ENCODE data around the gene SPDYE18. TPM values are rescaled to one million over a fixed set of nuclear protein-coding genes. Genes with fewer than 3 reads are reported as not detected.
A peak's percentile ranks its signal among the peaks of the same experiment; 100 is the strongest.
"Not testable (repeated sequence)": the region's sequence is repeated elsewhere in the genome, so short reads cannot be mapped to it uniquely, and the experiment has no call there.

Gene SPDYE18
- total and polyA plus RNA-seq, 2 of the 13 experiments (the other 11 are each of a cell fraction or from before 2014, with no cell fraction given): 0.29 TPM; not detected in 1

DNA sequence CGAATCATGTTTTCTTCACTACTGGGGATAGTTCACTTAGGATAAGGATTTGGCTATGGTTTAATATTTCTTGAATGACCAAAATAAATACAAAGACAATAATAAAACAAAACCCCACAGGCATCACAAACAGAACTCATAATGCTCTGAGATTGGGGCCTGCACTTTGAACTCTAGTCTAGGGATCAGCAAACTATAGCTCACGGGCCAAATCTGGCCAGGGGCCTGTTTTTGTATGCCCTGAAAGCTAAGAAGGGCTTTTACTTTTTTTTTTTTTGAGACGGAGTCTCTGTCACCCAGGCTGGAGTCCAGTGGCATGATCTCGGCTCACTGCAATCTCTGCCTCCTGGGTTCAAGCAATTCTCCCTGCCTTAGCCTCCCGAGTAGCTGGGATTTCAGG lies 14.7 kb upstream of the SPDYE18 start:
- intact Hi-C loops (cut with micrococcal nuclease; ENCODE audit: unreplicated experiment); H3K4me3 ChIP-seq (replicated peaks in 1 of 3; ENCODE audit: insufficient read depth in 1 of 3, low read depth in 2 of 3, low read length in 3 of 3); in situ Hi-C loops (cut with HindIII; ENCODE audit: extremely low pct_ligation_motif_present, low pct_unique_long_range_greater_than_20kb); POLR2A ChIA-PET; FAIRE-seq; H3K27ac ChIP-seq (ENCODE audit: extremely low read length, insufficient read depth, low read length); BruUV-seq (replicated peaks); DNase-seq (ENCODE audit: low spot score); H3K4me1 ChIP-seq (ENCODE audit: insufficient read depth, low read length); H3K36me3 ChIP-seq (replicated peaks in 1 of 2; ENCODE audit: control insufficient read depth in 1 of 2, insufficient read depth in 2 of 2, low read length in 2 of 2); H2AFZ ChIP-seq (ENCODE audit: low read length); ATAC-seq; CTCF ChIA-PET (ENCODE audit: low intra/inter-chr PET ratio, low total read pairs); H3K79me2 ChIP-seq (ENCODE audit: insufficient read depth, low read length); H3K9ac ChIP-seq (ENCODE audit: insufficient read depth, low read depth, low read length); H3K9me3 ChIP-seq (ENCODE audit: low read length); H3K4me2 ChIP-seq (ENCODE audit: low read depth, low read length); H3K27me3 ChIP-seq (ENCODE audit: control insufficient read depth in 1 of 2, insufficient read depth in 2 of 2, low read length in 2 of 2); H4K20me1 ChIP-seq (ENCODE audit: insufficient read depth, low read length): not testable (repeated sequence)
- WGBS (ENCODE audit: low lambda C conversion rate): 82% methylated on average over 5 of the region's 5 CpGs
- TF ChIP-seq HNF4A (CRISPR knock-in tag; IDR thresholded peaks at IDR 0.05): peak; percentile 16; the same call in 1 of the 2 replicates

DNA sequence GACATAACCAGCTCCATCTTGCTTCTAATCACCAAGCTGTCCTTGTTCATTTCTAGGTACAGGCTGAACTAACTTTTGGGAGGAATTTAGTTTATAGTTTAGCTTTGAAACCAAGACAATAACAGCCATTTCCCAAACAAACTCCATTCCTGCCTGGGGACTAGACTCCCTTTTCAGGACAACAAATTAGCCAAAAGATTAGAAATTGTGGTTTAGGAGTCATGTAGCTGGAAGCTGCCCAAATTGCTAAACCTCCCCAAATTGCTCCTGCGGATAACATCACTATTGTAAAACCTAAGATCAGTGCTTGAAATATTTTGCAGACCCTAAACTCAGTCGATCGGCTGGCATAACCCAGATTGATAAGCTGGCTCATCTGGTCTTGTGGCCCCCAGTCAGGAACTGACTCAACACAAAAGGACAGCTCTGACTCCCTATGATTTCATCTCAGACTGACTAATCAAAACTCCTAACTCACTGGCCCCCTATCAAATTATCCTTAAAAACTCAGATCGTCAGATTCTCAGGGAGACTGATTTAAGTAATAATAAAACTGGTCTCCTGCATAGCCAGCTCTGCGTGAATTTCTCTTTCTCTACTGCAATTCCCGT lies 12.5 kb upstream of the SPDYE18 start:
- H3K36me3 ChIP-seq (replicated peaks in 1 of 2; ENCODE audit: control insufficient read depth in 1 of 2, insufficient read depth in 2 of 2, low read length in 2 of 2); BruUV-seq (replicated peaks); H3K27ac ChIP-seq (ENCODE audit: extremely low read length, insufficient read depth, low read length); H3K9me3 ChIP-seq (ENCODE audit: low read length); H3K4me2 ChIP-seq (ENCODE audit: low read depth, low read length); ATAC-seq; H3K4me1 ChIP-seq (ENCODE audit: insufficient read depth, low read length); H3K9ac ChIP-seq (ENCODE audit: insufficient read depth, low read depth, low read length); H3K27me3 ChIP-seq (ENCODE audit: control insufficient read depth in 1 of 2, insufficient read depth in 2 of 2, low read length in 2 of 2); DNase-seq (ENCODE audit: low spot score); intact Hi-C loops (cut with micrococcal nuclease; ENCODE audit: unreplicated experiment); H3K79me2 ChIP-seq (ENCODE audit: insufficient read depth, low read length); in situ Hi-C loops (cut with HindIII; ENCODE audit: extremely low pct_ligation_motif_present, low pct_unique_long_range_greater_than_20kb); CTCF ChIA-PET (ENCODE audit: low intra/inter-chr PET ratio, low total read pairs); FAIRE-seq; H4K20me1 ChIP-seq (ENCODE audit: insufficient read depth, low read length); H3K4me3 ChIP-seq (replicated peaks in 1 of 3; ENCODE audit: insufficient read depth in 1 of 3, low read depth in 2 of 3, low read length in 3 of 3); POLR2A ChIA-PET; H2AFZ ChIP-seq (ENCODE audit: low read length): not testable (repeated sequence)
- 90% methylated on average over 3 of the region's 6 CpGs for WGBS (ENCODE audit: low lambda C conversion rate)

DNA sequence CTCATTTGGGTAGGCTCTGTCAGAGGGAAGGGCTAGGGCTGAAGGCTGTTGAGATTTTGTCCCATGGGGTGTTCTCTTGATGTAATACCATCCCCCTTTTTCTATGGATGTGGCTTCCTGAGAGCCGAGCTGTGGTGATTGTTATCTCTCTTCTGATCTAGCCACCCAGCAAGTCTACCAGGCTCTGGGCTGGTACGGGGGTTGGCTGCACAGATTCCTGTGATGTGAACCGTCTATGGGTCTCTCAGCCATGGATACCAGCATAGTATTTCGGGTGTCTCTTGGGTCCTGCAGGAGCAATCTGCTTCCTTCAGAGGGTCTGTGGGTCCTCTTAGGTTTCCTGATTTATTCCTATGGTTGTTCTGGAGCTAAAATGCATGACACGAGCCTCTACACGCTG lies 8.8 kb upstream of the SPDYE18 start:
- in situ Hi-C loops (cut with HindIII; ENCODE audit: extremely low pct_ligation_motif_present, low pct_unique_long_range_greater_than_20kb); FAIRE-seq; H3K27me3 ChIP-seq (ENCODE audit: control insufficient read depth in 1 of 2, insufficient read depth in 2 of 2, low read length in 2 of 2); H3K27ac ChIP-seq (ENCODE audit: extremely low read length, insufficient read depth, low read length); H3K4me1 ChIP-seq (ENCODE audit: insufficient read depth, low read length); H3K9me3 ChIP-seq (ENCODE audit: low read length); H3K36me3 ChIP-seq (replicated peaks in 1 of 2; ENCODE audit: control insufficient read depth in 1 of 2, insufficient read depth in 2 of 2, low read length in 2 of 2); CTCF ChIA-PET (ENCODE audit: low intra/inter-chr PET ratio, low total read pairs); POLR2A ChIA-PET; H4K20me1 ChIP-seq (ENCODE audit: insufficient read depth, low read length); H3K4me3 ChIP-seq (replicated peaks in 1 of 3; ENCODE audit: insufficient read depth in 1 of 3, low read depth in 2 of 3, low read length in 3 of 3); BruUV-seq (replicated peaks); H2AFZ ChIP-seq (ENCODE audit: low read length); DNase-seq (ENCODE audit: low spot score); ATAC-seq; H3K79me2 ChIP-seq (ENCODE audit: insufficient read depth, low read length); H3K4me2 ChIP-seq (ENCODE audit: low read depth, low read length); H3K9ac ChIP-seq (ENCODE audit: insufficient read depth, low read depth, low read length); intact Hi-C loops (cut with micrococcal nuclease; ENCODE audit: unreplicated experiment): not testable (repeated sequence)
- WGBS (ENCODE audit: low lambda C conversion rate): 92% methylated on average over 6 of the region's 6 CpGs

Data from HepG2 (cell line).